Breast epithelium (tissue), 3 donors: ENCODE results near the gene CAGE1.
"Not testable (repeated sequence)": the region's sequence is repeated elsewhere in the genome, so short reads cannot be mapped to it uniquely, and the experiment has no call there.

ENCODE experiments used
- POLR2A ChIP-seq: fragments of 450-650 bp; IDR thresholded peaks from one replicate; pipeline ENCODE4 v1.6.1; 2016; ENCODE audit warnings: antibody characterized with exemption, mild to moderate bottlenecking, moderate library complexity
- TF ChIP-seq, protein P1 (sequence below), 3 donors: fragments of 450-650 bp; IDR thresholded peaks; one replicate each; pipeline ENCODE4 v1.5.1; 2016 to 2017; ENCODE audit warnings: antibody characterized with exemption in 3 of 3, mild to moderate bottlenecking in 3 of 3, moderate library complexity in 3 of 3

DNA sequence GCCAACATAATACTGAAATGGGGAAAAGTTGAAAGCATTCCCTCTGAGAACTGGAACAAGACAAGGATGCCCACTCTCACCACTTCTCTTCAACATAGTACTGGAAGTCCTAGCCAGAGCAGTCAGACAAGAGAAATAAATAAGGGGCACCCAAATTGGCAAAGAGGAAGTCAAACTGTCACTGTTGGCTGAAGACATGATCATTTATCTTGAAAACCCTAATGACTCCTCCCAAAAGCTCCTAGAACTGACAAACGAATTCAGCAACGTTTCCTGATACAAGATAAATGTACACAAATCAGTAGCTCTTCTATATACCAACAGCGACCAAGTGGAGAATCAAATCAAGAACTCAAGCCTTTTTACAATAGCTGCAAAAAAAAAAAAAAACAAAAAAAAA is 37.6 kb downstream of the CAGE1 start:
- TF ChIP-seq POLR2A, result not testable (repeated sequence)
- TF ChIP-seq, protein P1, sequence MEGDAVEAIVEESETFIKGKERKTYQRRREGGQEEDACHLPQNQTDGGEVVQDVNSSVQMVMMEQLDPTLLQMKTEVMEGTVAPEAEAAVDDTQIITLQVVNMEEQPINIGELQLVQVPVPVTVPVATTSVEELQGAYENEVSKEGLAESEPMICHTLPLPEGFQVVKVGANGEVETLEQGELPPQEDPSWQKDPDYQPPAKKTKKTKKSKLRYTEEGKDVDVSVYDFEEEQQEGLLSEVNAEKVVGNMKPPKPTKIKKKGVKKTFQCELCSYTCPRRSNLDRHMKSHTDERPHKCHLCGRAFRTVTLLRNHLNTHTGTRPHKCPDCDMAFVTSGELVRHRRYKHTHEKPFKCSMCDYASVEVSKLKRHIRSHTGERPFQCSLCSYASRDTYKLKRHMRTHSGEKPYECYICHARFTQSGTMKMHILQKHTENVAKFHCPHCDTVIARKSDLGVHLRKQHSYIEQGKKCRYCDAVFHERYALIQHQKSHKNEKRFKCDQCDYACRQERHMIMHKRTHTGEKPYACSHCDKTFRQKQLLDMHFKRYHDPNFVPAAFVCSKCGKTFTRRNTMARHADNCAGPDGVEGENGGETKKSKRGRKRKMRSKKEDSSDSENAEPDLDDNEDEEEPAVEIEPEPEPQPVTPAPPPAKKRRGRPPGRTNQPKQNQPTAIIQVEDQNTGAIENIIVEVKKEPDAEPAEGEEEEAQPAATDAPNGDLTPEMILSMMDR (IDR thresholded peaks at IDR 0.05), result not testable (repeated sequence)
